Ishikawa (cell line): ENCODE data around the gene ZNF32.

Experiments used
- CEBPB ChIP-seq: IDR thresholded peaks from 2 replicates; pipeline ENCODE4 v1.6.1; 2012
- CREB1 ChIP-seq: IDR thresholded peaks from 2 replicates; pipeline ENCODE4 v1.6.1; 2012; ENCODE audit warnings: low read depth
- EGR1 ChIP-seq: IDR thresholded peaks from 2 replicates; pipeline ENCODE4 v1.6.1; 2012
- EP300 ChIP-seq: IDR thresholded peaks from 2 replicates; pipeline ENCODE4 v1.6.1; 2012; ENCODE audit warnings: borderline replicate concordance
- FOXM1 ChIP-seq: IDR thresholded peaks from 2 replicates; pipeline ENCODE4 v1.6.1; 2012; ENCODE audit warnings: low read depth, borderline replicate concordance
- MAX ChIP-seq: IDR thresholded peaks from 2 replicates; pipeline ENCODE4 v1.6.1; 2012
- NFIC ChIP-seq: IDR thresholded peaks from 2 replicates; pipeline ENCODE4 v1.6.1; 2012
- RAD21 ChIP-seq: IDR thresholded peaks from 2 replicates; pipeline ENCODE4 v1.6.1; 2012; ENCODE audit warnings: low read depth
- REST ChIP-seq: IDR thresholded peaks from 2 replicates; pipeline ENCODE4 v1.6.1; 2012; ENCODE audit warnings: low read depth, mild to moderate bottlenecking
- TAF1 ChIP-seq: IDR thresholded peaks from 2 replicates; pipeline ENCODE4 v1.6.1; 2012; ENCODE audit warnings: low read depth, mild to moderate bottlenecking
- TCF12 ChIP-seq: IDR thresholded peaks from 2 replicates; pipeline ENCODE4 v1.6.1; 2012; ENCODE audit warnings: low read depth
- TEAD4 ChIP-seq: IDR thresholded peaks from 2 replicates; pipeline ENCODE4 v1.6.1; 2012
- USF1 ChIP-seq: IDR thresholded peaks from 2 replicates; pipeline ENCODE4 v1.6.1; 2012
- YY1 ChIP-seq: IDR thresholded peaks from 2 replicates; pipeline ENCODE4 v1.6.1; 2012; ENCODE audit warnings: low read depth
- ZBTB7A ChIP-seq: IDR thresholded peaks from 2 replicates; pipeline ENCODE4 v1.6.1; 2012; ENCODE audit warnings: low read depth

Gene ZNF32

GRCh38 chr10:43678654-43679053, 30.0 kb upstream of the ZNF32 start:
- no peak for TF ChIP-seq RAD21
- TF ChIP-seq FOXM1, result no peak
- no peak for TF ChIP-seq TCF12
- no peak for TF ChIP-seq REST
- TF ChIP-seq USF1, result no peak
- no peak for TF ChIP-seq ZBTB7A
- TF ChIP-seq CEBPB, result no peak
- TF ChIP-seq CREB1, result no peak
- TF ChIP-seq NFIC, result no peak
- no peak for TF ChIP-seq MAX
- TF ChIP-seq YY1, result no peak

- TF ChIP-seq CREB1, result no peak
- TF ChIP-seq CEBPB, result no peak
- TF ChIP-seq NFIC, result no peak
- no peak for TF ChIP-seq FOXM1
- no peak for TF ChIP-seq RAD21
- TF ChIP-seq USF1, result no peak
- no peak for TF ChIP-seq MAX
- TF ChIP-seq EGR1, result no peak
- no peak for TF ChIP-seq TEAD4
- TF ChIP-seq REST, result no peak
- TF ChIP-seq TAF1, result no peak
Observed at GRCh38 chr10:43676901-43677300, 28.2 kb upstream of the ZNF32 start.

- TF ChIP-seq TEAD4 (no peak), REST (no peak), YY1 (no peak), CEBPB (no peak)
Observed at GRCh38 chr10:43676331-43676730, 27.6 kb upstream of the ZNF32 start.

- TF ChIP-seq RAD21, result no peak
- no peak for TF ChIP-seq YY1
- TF ChIP-seq FOXM1, result no peak
- TF ChIP-seq CREB1, result no peak
- no peak for TF ChIP-seq EP300
- no peak for TF ChIP-seq MAX
- TF ChIP-seq ZBTB7A, result no peak
- no peak for TF ChIP-seq EGR1
- TF ChIP-seq REST, result no peak
- no peak for TF ChIP-seq TCF12
- no peak for TF ChIP-seq NFIC
- TF ChIP-seq TEAD4, result no peak
- TF ChIP-seq USF1, result no peak
- no peak for TF ChIP-seq CEBPB
- TF ChIP-seq TAF1, result no peak
Observed at GRCh38 chr10:43674553-43675210, 26.0 kb upstream of the ZNF32 start.
